ENCODE data around the gene FAM241A.
A peak's percentile ranks its signal among the peaks of the same experiment; 100 is the strongest.
"Not testable (repeated sequence)": the region's sequence is repeated elsewhere in the genome, so short reads cannot be mapped to it uniquely, and the experiment has no call there.

Gene FAM241A

GRCh38 chr4:112136551-112136950 is 8.7 kb upstream of the FAM241A start:
- no peak for DNase-seq (ENCODE audit: low spot score)

DNA sequence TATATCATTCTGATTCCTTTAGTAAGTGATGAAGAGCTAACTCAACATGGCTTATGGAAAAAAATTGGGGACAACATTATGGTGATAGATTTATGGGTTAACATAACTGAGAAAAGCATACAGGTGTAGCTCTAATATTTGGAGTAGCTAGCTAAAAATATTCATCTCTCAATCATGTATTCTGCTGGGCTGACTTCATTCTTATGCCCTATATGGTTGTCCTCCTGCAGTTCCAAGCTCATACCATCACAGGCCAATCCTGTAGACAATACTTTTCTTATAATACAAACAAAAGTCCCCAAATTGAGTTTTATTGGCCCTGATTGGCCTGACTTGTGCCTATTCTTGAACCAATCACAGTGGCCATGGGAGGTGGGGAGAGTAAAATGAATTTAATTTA is 6.7 kb upstream of the FAM241A start:
- DNase-seq (ENCODE audit: low spot score), result no peak

GRCh38 chr4:112140536-112140935 is 4.7 kb upstream of the FAM241A start:
- no peak for DNase-seq (ENCODE audit: low spot score)

GRCh38 chr4:112141366-112142138 is 3.7 kb upstream of the FAM241A start:
- DNase-seq (ENCODE audit: low spot score), result no peak

- no peak for DNase-seq (ENCODE audit: low spot score)
These were observed 3.1 kb upstream of the FAM241A start for GRCh38 chr4:112142182-112142581.

GRCh38 chr4:112143781-112144180 is 1.5 kb upstream of the FAM241A start:
- DNase-seq (ENCODE audit: low spot score), result no peak

DNA sequence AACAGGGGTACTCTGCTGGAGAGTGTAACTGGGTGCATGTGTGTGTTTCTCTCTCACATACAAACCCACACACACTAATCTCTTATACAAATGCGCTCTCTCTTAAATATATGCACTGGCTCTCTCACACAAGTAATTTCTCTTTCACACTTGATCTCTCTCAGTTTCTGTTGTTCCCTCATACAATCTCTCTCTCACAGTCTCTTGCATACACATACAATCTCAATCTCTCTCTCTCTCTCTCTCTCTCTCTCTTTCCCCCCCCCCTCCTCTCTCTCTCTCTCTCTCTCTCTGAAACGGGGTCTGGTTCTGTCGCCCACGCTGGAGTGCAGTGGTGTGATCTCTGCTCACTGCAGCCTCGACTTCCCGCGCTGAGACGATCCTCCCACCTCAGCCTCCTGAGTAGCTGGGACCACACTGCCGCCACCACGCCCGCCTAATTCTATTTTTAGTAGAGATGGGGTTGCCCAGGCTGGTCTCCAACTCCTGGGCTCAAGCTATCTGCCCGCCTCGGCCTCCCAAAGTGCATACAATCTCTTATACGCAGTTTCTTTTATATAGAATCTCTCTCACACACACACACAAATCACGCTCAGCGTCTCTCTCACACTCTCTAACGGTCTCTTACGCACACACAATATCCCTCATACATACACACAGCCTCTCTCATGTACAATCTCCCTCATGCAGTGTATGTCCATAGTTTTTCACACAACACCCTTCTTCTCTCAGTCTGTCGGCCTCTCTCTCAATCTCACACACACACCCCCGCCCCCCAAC is 518 bp upstream of the FAM241A start:
- DNase-seq (ENCODE audit: low spot score), result no peak

- DNase-seq (ENCODE audit: low spot score), result peak; percentile 25
These were observed 692 bp downstream of the FAM241A start for GRCh38 chr4:112145790-112146501.

- no peak for DNase-seq (ENCODE audit: low spot score)
These were observed 1.2 kb downstream of the FAM241A start for GRCh38 chr4:112146502-112146813.

DNA sequence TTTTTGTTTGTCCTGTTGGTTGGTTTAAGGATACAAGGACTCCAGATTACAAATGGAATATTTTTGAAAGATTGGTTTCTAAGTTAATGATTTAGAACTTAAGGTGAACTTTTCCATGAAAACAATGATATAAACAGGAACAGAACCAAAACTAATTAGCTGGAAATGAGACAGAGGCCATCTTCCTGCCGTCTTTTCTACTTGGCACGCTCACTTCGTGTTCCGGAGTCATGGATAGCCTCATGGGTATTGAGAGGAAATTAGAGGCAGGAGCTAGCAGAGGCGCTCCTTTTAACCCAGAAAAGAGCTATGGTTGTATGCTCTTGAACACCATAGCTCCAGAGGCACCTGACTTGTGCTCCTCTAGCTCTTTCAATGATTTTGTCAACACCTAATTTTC is 2.4 kb downstream of the FAM241A start:
- DNase-seq (ENCODE audit: low spot score), result no peak

DNA sequence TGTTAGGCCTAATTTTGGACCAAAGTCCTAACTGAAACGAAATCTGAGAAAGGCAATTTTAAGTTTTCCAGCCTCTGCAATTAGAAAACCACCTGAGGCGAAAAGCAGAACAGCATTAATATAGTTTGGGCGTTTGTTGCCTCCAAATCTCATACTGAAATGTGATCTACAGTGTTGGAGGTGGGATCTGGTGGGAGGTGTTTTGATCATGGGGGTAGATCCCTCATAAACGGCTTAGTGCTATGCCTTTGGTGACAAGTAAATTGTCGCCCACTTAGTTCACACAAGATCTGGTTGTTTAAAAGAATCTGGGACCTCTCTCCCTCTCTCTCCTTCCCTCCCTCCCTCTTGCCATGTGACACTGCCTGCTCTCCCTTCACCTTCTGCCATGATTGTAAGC is 5.7 kb downstream of the FAM241A start:
- no peak for DNase-seq (ENCODE audit: low spot score)

DNA sequence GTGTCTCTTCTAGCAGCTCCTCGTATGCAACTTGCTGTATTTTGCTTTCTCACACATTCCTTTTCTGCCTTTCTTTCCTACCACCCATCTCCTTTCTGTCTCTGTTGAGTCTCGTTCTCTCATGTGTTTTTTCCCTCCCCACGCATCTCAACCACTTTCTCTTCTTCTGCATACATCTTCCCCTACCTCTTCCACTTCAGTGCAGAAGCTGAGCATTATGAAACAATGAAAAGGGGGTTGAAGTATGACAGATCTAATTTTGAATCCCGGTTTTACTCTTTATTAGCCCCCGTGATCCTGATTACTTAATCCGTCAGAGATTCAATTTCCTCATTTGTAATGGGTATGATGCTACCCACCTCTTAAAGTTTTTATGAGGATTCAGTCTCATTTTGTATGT is 7.3 kb downstream of the FAM241A start:
- no peak for DNase-seq (ENCODE audit: low spot score)

- no peak for DNase-seq (ENCODE audit: low spot score)
These were observed 8.0 kb downstream of the FAM241A start for GRCh38 chr4:112153211-112153791.

GRCh38 chr4:112156112-112156511 is 10.9 kb downstream of the FAM241A start:
- DNase-seq (ENCODE audit: low spot score), result no peak

GRCh38 chr4:112156553-112156952 is 11.3 kb downstream of the FAM241A start:
- no peak for DNase-seq (ENCODE audit: low spot score)

DNA sequence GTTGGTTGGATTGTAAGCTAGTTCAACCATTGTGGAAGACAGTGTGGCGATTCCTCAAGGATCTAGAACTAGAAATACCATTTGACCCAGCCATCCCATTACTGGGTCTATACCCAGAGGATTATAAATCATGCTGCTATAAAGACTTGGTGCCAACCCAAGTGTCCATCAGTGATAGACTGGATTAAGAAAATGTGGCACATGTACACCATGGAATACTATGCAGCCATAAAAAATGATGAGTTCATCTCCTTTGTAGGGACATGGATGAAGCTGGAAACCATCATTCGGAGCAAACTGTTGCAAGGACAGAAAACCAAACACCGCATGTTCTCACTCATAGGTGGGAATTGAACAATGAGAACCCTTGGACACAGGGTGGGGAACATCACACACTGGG is 18.5 kb downstream of the FAM241A start:
- DNase-seq (ENCODE audit: low spot score), result not testable (repeated sequence)

DNA sequence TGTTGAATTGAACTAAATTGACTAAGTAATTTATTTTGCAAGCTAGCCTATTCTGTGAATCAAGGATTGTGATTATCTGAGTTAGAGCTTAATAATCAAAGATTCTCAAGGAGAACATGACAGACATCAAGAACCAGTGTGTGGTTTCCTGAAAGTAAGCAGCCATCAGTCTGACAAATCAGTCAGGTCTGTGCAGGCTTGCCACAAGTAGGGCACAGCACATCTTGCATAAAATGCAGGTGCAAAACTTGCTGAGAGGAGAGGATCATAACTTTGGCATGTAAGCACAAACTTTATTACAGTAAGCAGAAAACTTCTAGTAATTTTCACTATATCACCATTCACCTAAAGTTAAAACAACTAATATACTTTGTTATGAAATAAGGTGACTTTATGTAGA is 22.5 kb downstream of the FAM241A start:
- DNase-seq (ENCODE audit: low spot score), result no peak

DNA sequence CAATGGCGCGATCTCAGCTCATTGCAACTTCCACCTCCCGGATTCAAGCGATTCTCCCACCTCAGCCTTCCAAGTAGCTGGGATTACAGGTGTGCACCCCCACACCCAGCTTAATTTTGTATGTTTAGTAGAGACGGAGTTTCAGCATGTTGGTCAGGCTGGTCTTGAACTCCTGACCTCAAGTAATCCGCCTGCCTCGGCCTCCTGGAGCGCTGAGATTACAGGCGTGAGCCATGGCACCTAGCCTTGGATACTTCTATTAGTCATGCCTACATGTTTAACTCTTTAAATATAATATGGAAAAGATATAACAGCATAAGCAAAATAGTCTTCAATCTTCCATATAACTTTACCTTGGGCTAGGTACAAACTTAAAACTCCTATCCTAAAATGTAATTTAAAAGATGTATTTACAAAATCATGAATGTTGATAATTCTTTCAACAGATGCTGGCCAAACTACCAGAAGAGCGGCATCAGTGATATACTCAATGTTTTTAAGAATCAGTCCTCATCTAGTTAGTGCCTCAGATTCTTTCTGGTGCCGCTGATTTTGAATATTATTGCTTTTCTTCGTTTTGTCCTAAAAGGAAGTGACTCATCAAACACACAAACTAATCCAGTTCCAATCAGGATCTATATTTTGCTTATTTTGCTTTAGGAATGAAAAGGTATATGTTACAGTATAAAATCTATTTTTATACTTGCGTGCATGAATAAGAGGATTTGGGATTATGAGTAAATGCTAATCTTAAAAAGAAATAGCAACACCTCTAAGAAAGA is 23.7 kb downstream of the FAM241A start:
- DNase-seq (ENCODE audit: low spot score), result no peak

- DNase-seq (ENCODE audit: low spot score), result no peak
These were observed 25.3 kb downstream of the FAM241A start for GRCh38 chr4:112170451-112170993.

GRCh38 chr4:112171051-112171763 is 26.0 kb downstream of the FAM241A start:
- DNase-seq (ENCODE audit: low spot score), result not testable (repeated sequence)

All from SK-N-DZ (cell line).